Measurements from ENCODE around the gene TWSG1.

Gene TWSG1

GRCh38 chr18:9334329-9334972 is at the start of gene TWSG1:
Gene TWSG1 (plus strand): TSS chr18:9334773. CDS start chr18:9337230, 2,457 bp downstream.
- peak; percentile 96 for FAIRE-seq

DNA sequence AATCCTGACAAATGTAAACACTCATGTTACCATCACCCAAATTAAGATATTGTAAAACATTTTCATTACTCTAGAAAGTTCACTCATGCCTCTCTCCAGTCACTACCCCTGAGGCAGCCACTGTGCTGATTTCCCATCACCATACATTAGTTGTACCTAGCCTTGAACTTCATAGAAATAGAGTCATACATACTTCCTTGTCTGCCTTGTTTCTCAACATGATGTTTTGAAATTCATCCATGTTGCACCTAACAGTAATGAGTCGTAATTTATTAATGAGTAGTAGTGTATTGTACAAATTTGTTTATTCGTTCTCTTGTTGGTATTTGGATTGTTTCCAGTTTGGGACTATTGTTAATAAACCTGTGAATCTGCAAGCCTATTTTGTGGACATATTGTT is 49.0 kb upstream of the TWSG1 start:
- FAIRE-seq, result peak; percentile 9
- no peak for DNase-seq (ENCODE audit: low spot score)

More at GRCh38 chr18:9334329-9334972, at the start of gene TWSG1:
- DNase-seq (ENCODE audit: low spot score), result peak; percentile 100

GRCh38 chr18:9287036-9287435 is 47.5 kb upstream of the TWSG1 start:
- no peak for DNase-seq (ENCODE audit: low spot score)
- FAIRE-seq, result no peak

GRCh38 chr18:9289698-9290097 is 44.9 kb upstream of the TWSG1 start:
- no peak for DNase-seq (ENCODE audit: low spot score)
- no peak for FAIRE-seq

DNA sequence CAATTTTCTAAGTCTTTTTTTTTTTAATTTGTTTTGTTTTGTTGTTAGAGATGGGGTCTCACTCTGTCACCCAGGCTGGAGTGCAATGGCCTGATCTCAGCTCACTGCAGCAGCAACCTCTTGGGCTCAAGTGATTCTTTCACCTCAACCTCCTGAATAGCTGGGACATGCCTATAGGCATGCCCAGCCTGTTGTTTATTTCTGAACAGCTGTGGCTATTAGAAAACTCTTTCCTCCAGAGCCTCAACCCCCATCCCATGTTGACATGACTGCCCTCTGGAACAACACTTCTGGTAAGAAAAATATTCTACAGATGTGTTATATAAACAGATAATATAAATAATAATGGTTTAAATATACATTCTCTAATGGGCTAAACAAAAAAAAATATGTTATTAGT is 44.4 kb upstream of the TWSG1 start:
- FAIRE-seq, result no peak
- no peak for DNase-seq (ENCODE audit: low spot score)

GRCh38 chr18:9292047-9292446 is 42.5 kb upstream of the TWSG1 start:
- no peak for DNase-seq (ENCODE audit: low spot score)
- FAIRE-seq, result no peak

DNA sequence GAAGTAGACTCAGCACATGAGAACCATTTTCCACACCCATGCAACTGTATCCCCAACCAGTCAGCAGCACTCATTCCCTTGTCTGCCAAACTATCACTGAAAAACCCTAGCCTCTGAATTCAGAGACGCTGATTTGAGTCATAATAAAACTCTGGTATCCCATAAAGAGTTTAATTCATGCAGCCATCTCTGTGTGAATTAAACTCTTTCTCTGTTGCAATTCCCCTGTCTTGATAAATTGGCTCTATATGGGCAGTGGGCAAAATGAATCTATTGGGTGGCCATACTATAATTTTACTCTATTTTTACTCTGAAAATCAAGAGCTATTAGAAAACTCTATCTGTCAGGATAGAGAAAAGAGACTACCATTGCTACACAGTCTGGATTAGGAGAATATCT is 40.6 kb upstream of the TWSG1 start:
- FAIRE-seq (no peak), DNase-seq (ENCODE audit: low spot score) (no peak)

DNA sequence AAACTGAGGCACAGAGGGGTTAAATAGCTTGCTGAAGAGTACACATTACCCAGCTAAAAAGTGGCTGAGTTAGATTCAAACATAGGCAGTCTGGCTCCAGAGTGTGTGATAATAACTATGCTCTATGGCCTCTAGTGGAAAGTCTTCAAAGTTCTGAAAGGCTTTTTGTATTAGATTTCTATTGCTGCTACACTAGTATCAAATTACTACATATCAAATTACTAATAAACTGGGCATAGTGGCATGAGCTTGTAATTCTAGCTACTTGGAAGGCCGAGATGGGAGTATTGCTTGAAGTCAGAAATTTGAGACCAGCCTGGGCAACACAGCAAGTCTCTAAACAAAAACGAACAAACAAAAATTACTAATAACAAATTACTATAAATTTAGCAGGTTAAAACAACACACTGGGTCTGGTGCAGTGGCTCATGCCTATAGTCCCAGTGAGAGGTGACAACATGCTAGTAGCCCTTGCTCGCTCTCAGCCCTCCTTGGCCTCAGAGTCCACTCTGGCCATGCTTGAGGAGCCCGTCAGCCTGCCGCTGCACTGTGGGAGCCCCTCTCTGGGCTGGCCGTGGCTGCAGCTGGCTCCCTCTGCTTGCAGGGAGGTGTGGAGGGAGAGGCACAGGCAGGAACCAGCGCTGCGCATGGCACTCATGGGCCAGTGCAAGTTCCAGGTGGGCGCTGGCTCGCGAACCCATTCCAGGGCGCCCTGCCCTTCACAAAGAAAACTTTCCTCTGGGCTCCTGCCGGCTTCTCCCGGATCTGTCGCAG is 38.2 kb upstream of the TWSG1 start:
- FAIRE-seq, result no peak
- no peak for DNase-seq (ENCODE audit: low spot score)

DNA sequence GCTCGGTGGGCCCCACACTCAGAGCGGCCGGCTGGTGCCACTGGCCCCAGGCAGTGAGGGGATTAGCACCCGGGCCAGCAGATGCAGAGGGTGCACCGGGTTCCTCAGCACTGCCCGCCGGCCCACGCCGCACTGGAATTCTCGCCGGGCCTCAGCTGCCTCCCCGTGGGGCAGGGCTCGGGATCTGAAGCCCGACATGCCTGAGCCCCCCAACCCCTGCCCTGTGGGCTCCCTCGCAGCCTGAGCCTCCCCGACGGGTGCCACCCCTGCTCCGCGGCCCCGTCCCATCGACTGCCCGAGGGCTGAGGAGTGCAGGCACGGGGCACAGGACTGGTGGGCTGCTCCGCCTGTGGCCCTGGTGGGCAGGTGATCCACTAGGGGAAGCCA is 37.6 kb upstream of the TWSG1 start:
- FAIRE-seq (no peak), DNase-seq (ENCODE audit: low spot score) (no peak)

DNA sequence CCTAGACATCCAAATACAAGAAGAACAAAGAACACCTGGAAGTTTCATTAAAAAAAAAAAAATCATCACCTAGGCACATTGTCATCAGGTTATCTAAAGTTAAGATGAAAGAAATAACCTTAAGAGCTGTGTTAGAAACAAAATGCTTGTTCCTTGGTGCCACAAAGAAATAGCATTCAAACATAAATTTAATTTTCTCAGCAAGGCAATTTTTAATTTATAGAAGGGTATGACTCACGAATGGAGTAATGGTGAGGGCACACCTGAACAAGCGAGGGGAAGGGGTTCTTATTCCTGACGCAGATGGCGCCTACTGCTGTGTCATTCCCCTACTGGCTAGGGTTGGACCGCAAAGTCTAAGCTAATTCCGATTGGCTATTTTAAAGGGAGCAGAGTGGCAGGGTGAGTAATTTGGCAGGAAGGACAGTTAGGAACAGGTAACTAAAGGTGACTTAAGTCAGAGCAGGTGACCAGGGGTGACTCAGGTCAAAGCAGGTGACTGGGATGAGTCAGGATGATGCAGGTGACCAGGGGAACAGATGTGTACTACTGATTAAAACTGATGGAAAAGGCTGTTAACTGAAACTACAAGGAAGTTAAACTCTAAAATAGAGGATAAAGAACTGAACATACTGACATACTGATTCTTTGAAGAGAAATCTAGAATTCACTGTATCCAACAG is 30.0 kb upstream of the TWSG1 start:
- no peak for FAIRE-seq
- no peak for DNase-seq (ENCODE audit: low spot score)

DNA sequence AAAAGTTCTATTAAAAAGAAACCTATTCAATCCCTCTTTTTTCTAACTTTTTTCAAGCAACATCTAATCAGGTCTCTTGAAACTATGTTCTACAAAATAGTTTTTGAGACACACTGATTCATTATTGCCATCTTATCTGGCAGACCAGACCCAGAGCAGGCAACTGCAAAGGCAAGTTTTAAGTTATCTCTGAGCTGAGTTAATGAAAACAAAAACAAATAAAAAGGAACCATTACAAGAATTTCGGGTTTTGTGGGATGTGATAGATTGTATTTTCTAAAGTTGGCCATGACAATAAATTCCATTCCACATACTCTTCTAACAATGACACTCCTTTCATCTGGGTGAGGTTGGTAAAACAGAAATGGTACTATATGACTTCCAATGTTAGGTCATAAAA is 15.2 kb upstream of the TWSG1 start:
- DNase-seq (ENCODE audit: low spot score), result no peak
- no peak for FAIRE-seq

DNA sequence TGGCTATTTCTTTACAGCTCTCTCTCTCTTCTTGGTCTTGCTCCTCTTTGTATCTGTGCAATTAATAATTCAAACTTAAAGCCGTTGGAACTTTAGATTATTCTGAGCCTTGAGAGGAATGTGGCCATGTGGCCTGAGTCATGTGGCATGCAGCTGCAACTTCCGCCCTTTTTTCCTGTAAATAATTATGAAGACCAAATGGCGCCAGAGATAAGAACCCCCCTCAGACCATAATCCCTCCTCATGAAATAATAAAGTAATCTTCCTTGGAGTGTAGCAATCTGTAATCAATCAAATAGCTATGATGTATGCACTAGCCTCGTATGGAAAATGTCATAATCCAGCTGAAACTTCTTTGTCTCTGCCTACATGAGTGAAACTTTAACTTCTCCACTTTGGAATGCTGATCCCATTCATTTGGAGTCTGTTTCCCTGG is 13.5 kb upstream of the TWSG1 start:
- no peak for DNase-seq (ENCODE audit: low spot score)
- no peak for FAIRE-seq

GRCh38 chr18:9321736-9322135 is 12.8 kb upstream of the TWSG1 start:
- DNase-seq (ENCODE audit: low spot score) (no peak), FAIRE-seq (no peak)

- DNase-seq (ENCODE audit: low spot score) (no peak), FAIRE-seq (no peak)
Observed at GRCh38 chr18:9322744-9323143, 11.8 kb upstream of the TWSG1 start.

DNA sequence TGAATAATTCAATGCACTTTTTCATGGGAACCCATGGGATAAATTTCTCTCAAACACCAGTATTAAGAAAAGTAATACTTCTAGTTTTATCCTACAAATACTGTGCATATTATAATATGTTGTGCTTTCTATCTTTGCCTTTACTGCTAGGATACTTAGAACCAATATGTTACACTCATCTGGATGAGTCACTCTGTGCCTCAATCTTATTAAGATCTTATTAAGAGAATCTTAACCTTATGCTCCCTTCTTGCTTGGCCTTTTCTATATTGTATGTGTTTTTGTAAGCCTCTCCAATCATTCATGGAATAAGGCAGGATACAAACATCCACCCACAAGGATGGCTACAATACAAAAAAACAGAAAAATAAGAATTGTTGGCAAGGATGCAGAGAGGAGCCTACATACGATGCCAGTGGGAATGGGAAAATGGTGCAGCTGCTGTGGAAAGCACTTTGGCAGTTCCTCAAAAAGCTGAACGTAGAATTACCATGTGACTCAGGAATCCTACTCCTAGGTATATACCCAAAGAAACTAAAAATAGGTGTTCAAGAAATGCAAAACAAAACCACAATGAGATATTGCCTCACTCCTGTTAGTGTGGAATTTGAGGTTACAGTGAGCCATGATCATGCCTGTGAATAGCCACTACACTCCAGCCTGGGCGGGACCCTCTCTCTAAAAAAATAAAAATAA is 10.7 kb upstream of the TWSG1 start:
- FAIRE-seq, result peak; percentile 69
- peak; percentile 49 for DNase-seq (ENCODE audit: low spot score)

DNA sequence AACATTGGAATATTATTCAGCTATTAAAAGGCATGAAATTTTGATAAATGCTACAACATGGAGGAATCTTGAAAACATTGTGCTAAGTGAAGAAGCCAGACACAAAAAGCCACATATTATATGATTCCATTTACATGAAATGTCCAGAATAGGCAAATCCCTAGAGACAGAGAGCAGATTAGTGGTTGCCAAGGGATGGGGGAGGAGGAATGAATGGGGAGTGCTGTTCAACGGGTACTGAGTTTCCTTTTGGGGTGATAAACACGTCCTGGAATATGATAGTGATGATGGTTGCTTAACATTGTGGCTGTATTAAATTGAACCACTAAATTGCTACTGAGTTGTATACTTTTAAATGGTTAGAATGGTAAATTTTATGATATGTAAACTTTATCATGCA is 8.9 kb upstream of the TWSG1 start:
- DNase-seq (ENCODE audit: low spot score) (no peak), FAIRE-seq (no peak)

- FAIRE-seq (no peak), DNase-seq (ENCODE audit: low spot score) (no peak)
Observed at GRCh38 chr18:9328776-9329175, 5.8 kb upstream of the TWSG1 start.

DNA sequence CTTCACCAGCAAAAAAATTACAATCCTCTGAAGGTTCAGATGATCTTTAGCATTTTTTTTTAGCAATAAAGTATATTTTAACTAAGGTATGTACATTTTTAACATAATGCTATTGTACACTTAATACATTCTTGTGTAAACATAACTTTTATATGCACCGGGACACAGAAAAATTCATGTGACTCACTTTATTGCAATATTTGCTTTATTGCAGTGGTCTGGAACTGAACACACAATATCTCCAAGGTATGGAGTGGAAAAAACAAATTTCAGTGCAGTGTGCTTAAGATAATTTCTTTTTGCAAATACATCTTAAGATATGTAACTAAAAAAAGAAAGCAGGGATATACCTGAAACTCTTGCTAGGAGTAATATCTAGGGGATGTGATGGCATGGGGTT is 5.1 kb upstream of the TWSG1 start:
- FAIRE-seq (no peak), DNase-seq (ENCODE audit: low spot score) (no peak)

- DNase-seq (ENCODE audit: low spot score) (no peak), FAIRE-seq (no peak)
Observed at GRCh38 chr18:9330419-9330818, 4.2 kb upstream of the TWSG1 start.

GRCh38 chr18:9333441-9334328 is 888 bp upstream of the TWSG1 start:
- DNase-seq (ENCODE audit: low spot score), result no peak
- FAIRE-seq, result no peak
